AG09319 (cell line): ENCODE results near the gene ADIPOR1.

Experiments
- DNase-seq: peaks from one replicate; pipeline ENCODE4 v3.0.0-alpha.2; 2010; ENCODE audit warnings: low read depth; ENCODE audit errors: extremely low read depth
- CTCF ChIP-seq: IDR thresholded peaks from 2 replicates; pipeline ENCODE4 v1.5.1; 2011; ENCODE audit warnings: low read depth, mild to moderate bottlenecking, inconsistent platforms, low read length, moderate library complexity

The ADIPOR1 gene

GRCh38 chr1:202959276-202959620 lies 1.1 kb upstream of the ADIPOR1 start:
- TF ChIP-seq CTCF, result no peak
- no peak for DNase-seq

GRCh38 chr1:202958544-202959275 lies 598 bp upstream of the ADIPOR1 start:
- no peak for DNase-seq
- TF ChIP-seq CTCF, result no peak

GRCh38 chr1:202956969-202957368 lies 1.1 kb downstream of the ADIPOR1 start:
- TF ChIP-seq CTCF, result no peak
- DNase-seq, result no peak

GRCh38 chr1:202954057-202954745 lies 3.9 kb downstream of the ADIPOR1 start:
- TF ChIP-seq CTCF, result no peak
- no peak for DNase-seq

- no peak for TF ChIP-seq CTCF
- no peak for DNase-seq
Observed at GRCh38 chr1:202953392-202953791, 4.7 kb downstream of the ADIPOR1 start.

GRCh38 chr1:202952818-202953217 lies 5.3 kb downstream of the ADIPOR1 start:
- DNase-seq, result no peak

More at GRCh38 chr1:202952818-202953217, 5.3 kb downstream of the ADIPOR1 start:
- no peak for TF ChIP-seq CTCF
